Measurements from ENCODE around the gene GABARAPL1. TPM values are rescaled to one million over a fixed set of nuclear protein-coding genes. Genes with fewer than 3 reads are reported as not detected.

The GABARAPL1 gene
- total RNA-seq, 3 donors from 2014 or later, result 146 to 182 (median 155) TPM

DNA sequence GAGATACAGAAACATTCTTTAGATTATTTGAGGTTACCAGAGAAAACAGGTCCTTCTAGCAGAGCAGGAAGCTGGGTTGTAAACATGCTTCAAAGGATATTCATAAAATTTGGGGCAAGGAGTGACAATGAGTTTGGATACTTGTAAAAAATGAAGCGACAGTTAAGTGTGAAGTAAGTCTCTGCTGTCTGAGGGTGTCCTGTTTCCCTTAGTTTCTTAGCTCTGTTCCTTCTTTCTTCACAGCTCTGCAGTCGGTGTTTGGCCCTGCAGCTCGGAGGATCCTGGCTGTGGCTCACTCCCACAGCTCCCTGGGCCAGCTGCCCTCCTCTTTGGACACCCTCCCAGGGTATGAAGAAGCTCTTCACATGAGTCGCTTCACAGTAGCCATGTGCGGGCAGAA is 23.0 kb upstream of the GABARAPL1 start:
- DNase-seq (ENCODE audit: low spot score in 2 of 2), result peak in 1 of 2 donors; percentile 32
- no peak for TF ChIP-seq POLR2A (IDR thresholded peaks at IDR 0.05)
- TF ChIP-seq POLR2AphosphoS5 (IDR thresholded peaks at IDR 0.05), result no peak
- TF ChIP-seq, protein P1, sequence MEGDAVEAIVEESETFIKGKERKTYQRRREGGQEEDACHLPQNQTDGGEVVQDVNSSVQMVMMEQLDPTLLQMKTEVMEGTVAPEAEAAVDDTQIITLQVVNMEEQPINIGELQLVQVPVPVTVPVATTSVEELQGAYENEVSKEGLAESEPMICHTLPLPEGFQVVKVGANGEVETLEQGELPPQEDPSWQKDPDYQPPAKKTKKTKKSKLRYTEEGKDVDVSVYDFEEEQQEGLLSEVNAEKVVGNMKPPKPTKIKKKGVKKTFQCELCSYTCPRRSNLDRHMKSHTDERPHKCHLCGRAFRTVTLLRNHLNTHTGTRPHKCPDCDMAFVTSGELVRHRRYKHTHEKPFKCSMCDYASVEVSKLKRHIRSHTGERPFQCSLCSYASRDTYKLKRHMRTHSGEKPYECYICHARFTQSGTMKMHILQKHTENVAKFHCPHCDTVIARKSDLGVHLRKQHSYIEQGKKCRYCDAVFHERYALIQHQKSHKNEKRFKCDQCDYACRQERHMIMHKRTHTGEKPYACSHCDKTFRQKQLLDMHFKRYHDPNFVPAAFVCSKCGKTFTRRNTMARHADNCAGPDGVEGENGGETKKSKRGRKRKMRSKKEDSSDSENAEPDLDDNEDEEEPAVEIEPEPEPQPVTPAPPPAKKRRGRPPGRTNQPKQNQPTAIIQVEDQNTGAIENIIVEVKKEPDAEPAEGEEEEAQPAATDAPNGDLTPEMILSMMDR (IDR thresholded peaks at IDR 0.05), result no peak
- peaks cover 0 to 11% of the 10 kb centered on the region in 2 donors for H3K4me1 ChIP-seq
- intact Hi-C loops (cut with DNase I; ENCODE audit: low total_unique reads), result no loop called here
- H3K36me3 ChIP-seq, result no peaks in the 10 kb centered on the region
- no peak overlapping the region for H3K4me3 ChIP-seq
- peak overlapping the region; percentile 55 to 77 for H3K27ac ChIP-seq
- H3K27me3 ChIP-seq, result no peaks in the 10 kb centered on the region
- no peaks in the 10 kb centered on the region for H3K9me3 ChIP-seq

GRCh38 chr12:10190558-10191388 is 21.9 kb upstream of the GABARAPL1 start:
- H3K27ac ChIP-seq, result peak overlapping the region in 1 of 2 donors; percentile 11
- peaks cover 0 to 11% of the 10 kb centered on the region in 2 donors for H3K4me1 ChIP-seq
- no peak for TF ChIP-seq POLR2AphosphoS5 (IDR thresholded peaks at IDR 0.05)
- TF ChIP-seq, protein P1 (IDR thresholded peaks at IDR 0.05), result peak; percentile 50 to 69 (median 55)
- H3K4me3 ChIP-seq, result no peak overlapping the region
- H3K27me3 ChIP-seq, result no peaks in the 10 kb centered on the region
- DNase-seq (ENCODE audit: low spot score in 2 of 2), result peak in 1 of 2 donors; percentile 58
- intact Hi-C loops (cut with DNase I; ENCODE audit: low total_unique reads), result no loop called here
- H3K9me3 ChIP-seq, result no peaks in the 10 kb centered on the region
- no peaks in the 10 kb centered on the region for H3K36me3 ChIP-seq

- DNase-seq (ENCODE audit: low spot score in 2 of 2), result peak in 1 of 2 donors; percentile 78
- TF ChIP-seq POLR2AphosphoS5 (IDR thresholded peaks at IDR 0.05), result peak in 1 of 3 donors; percentile 25
- TF ChIP-seq, protein P1 (IDR thresholded peaks at IDR 0.05), result no peak
- no peak overlapping the region for H3K4me3 ChIP-seq
- H3K27ac ChIP-seq, result peak overlapping the region; percentile 11 to 71
- H3K36me3 ChIP-seq, result no peaks in the 10 kb centered on the region
- H3K9me3 ChIP-seq, result no peaks in the 10 kb centered on the region
- intact Hi-C loops (cut with DNase I; ENCODE audit: low total_unique reads), result no loop called here
- H3K4me1 ChIP-seq, result peaks cover 0 to 11% of the 10 kb centered on the region in 2 donors
- no peaks in the 10 kb centered on the region for H3K27me3 ChIP-seq
Measured at GRCh38 chr12:10191865-10192264, 20.8 kb upstream of the GABARAPL1 start.

- no peak overlapping the region for H3K27ac ChIP-seq
- no peaks in the 10 kb centered on the region for H3K36me3 ChIP-seq
- TF ChIP-seq POLR2AphosphoS5 (IDR thresholded peaks at IDR 0.05) (no peak), POLR2A (IDR thresholded peaks at IDR 0.05) (no peak)
- TF ChIP-seq, protein P1 (IDR thresholded peaks at IDR 0.05), result no peak
- H3K4me3 ChIP-seq, result no peak overlapping the region
- no peaks in the 10 kb centered on the region for H3K27me3 ChIP-seq
- H3K9me3 ChIP-seq, result no peaks in the 10 kb centered on the region
- peaks cover 0 to 11% of the 10 kb centered on the region in 2 donors for H3K4me1 ChIP-seq
- intact Hi-C loops (cut with DNase I; ENCODE audit: low total_unique reads), result no loop called here
- DNase-seq (ENCODE audit: low spot score in 2 of 2), result no peak
Measured at GRCh38 chr12:10194160-10194670, 18.5 kb upstream of the GABARAPL1 start.

DNA sequence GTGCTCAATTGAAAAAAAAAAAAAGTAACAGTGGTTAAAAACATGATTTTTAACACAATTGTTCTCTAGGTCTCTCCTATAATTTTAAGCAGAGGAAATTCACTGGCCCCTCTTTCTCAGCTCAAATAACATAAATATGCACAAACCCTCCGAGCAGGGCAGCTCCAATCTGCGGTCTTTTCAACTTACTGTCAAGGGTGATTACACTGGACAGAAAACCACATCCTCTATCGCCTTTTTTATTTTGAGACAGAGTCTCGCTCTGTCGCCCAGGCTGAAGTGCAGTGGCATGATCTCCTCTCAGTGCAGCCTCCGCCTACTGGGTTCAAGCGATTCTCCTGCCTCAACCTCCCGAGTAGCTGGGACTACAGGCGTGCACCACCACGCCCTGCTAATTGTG is 16.5 kb upstream of the GABARAPL1 start:
- Histone ChIP-seq H3K36me3 (no peaks in the 10 kb centered on the region), H3K9me3 (no peaks in the 10 kb centered on the region), H3K4me3 (no peak overlapping the region), H3K4me1 (peaks cover 0 to 11% of the 10 kb centered on the region in 2 donors), H3K27ac (no peak overlapping the region), H3K27me3 (no peaks in the 10 kb centered on the region)
- TF ChIP-seq POLR2A (IDR thresholded peaks at IDR 0.05) (no peak), POLR2AphosphoS5 (IDR thresholded peaks at IDR 0.05) (no peak)
- TF ChIP-seq, protein P1 (IDR thresholded peaks at IDR 0.05), result no peak
- intact Hi-C loops (cut with DNase I; ENCODE audit: low total_unique reads), result no loop called here
- no peak for DNase-seq (ENCODE audit: low spot score in 2 of 2)
